Esophagus muscularis mucosa (tissue), 4 donors: Measurements from ENCODE around the gene PAX5. TPM values are rescaled to one million over a fixed set of nuclear protein-coding genes. Genes with fewer than 3 reads are reported as not detected.

Experiments
- DNase-seq: peaks from one replicate; pipeline ENCODE4 v3.0.0-alpha.2; 2017; ENCODE audit errors: extremely low spot score
- H3K27ac ChIP-seq, 4 donors: fragments of 200-600 bp; sonication (generic); replicated peaks in 1 of 4; 1 replicate in 3 of 4; 2 replicates in 1 of 4; pipeline ENCODE4 v1.5.1; 2016 to 2019; ENCODE audit warnings: mild to moderate bottlenecking in 1 of 4
- H3K27me3 ChIP-seq, 4 donors: fragments of 200-600 bp; sonication (generic); one replicate each; pipeline versions ENCODE4 v1.5.1 to v1.6.0; 2016 to 2019
- H3K36me3 ChIP-seq, 4 donors: fragments of 200-600 bp; sonication (generic); one replicate each; pipeline ENCODE4 v1.5.1; 2016 to 2019
- H3K4me1 ChIP-seq, 4 donors: fragments of 200-600 bp; sonication (generic); one replicate each; pipeline ENCODE4 v1.5.1; 2016 to 2019
- H3K4me3 ChIP-seq, 4 donors: fragments of 200-600 bp; sonication (generic); 1 replicate in 2 of 4; 2 replicates in 2 of 4; pipeline ENCODE4 v1.5.1; 2016 to 2019; ENCODE audit warnings: mild to moderate bottlenecking in 4 of 4, moderate library complexity in 1 of 4
- H3K9me3 ChIP-seq, 4 donors: fragments of 200-600 bp; sonication (generic); 1 replicate in 3 of 4; 2 replicates in 1 of 4; pipeline ENCODE4 v1.5.1; 2016 to 2019
- EP300 ChIP-seq: sonication (generic); formaldehyde crosslinking; IDR thresholded peaks from one replicate; pipeline ENCODE4 v1.6.1; 2017; ENCODE audit warnings: antibody characterized with exemption
- POLR2A ChIP-seq: fragments of 450-650 bp; IDR thresholded peaks from one replicate; pipeline ENCODE4 v1.6.1; 2017; ENCODE audit warnings: antibody characterized with exemption, moderate library complexity, mild to moderate bottlenecking, low read depth
- POLR2AphosphoS5 ChIP-seq, 2 donors: sonication (generic); formaldehyde crosslinking; IDR thresholded peaks; one replicate each; pipeline ENCODE4 v1.6.1; 2017; ENCODE audit warnings: antibody characterized with exemption in 2 of 2
- WGBS: methylation state at CpG from one replicate; pipeline ENCODE4 v1.1.5; 2018; 5-methylcytosine and 5-hydroxymethylcytosine counted together
- intact Hi-C: fragments of 100-400 bp; cut with DNase I; formaldehyde crosslinking; loops from one replicate; pipeline ENCODE4 v1.15.1; 2023
- total RNA-seq, 4 donors: library from RNA; depleted of rRNA; stranded (reverse); fragments of >200 nt; gene quantifications; one replicate each; pipeline versions ENCODE4 v1.1.0 to v1.2.1, GENCODE V29; 2016
- TF ChIP-seq, protein P1 (sequence below), 3 experiments: fragments of 200-600 bp in 2 of 3; fragments of 450-650 bp in 1 of 3; sonication (generic) in 2 of 3; IDR thresholded peaks; one replicate each; pipeline ENCODE4 v1.5.1; 2017 to 2019; ENCODE audit warnings: antibody characterized with exemption in 3 of 3, mild to moderate bottlenecking in 2 of 3, moderate library complexity in 1 of 3

The PAX5 gene
- total RNA-seq, 4 donors from 2014 or later: 0.17 TPM; not detected in 3

DNA sequence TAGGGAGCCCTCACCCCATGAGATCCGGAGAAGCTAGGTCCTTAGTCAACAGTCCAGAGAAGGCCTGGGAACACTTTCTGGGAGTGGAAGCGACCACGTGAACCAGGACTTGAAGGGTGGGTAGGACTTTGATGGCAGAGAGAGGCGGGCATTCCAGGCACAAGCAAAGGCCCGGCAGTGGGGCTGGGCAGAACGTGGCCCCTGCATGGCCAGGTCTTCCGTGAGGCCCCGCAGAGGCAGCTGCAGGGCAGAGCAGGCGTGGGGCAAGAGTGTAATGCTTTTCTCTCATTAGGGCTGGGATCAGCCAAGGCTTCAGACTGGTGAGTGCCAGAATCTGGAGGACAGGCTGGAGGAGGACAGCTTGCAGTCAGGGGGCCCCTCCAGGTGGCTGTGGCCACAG lies 184.1 kb downstream of the PAX5 start:
- no peaks in the 10 kb centered on the region for H3K36me3 ChIP-seq
- H3K4me3 ChIP-seq: no peak overlapping the region
- 79% methylated on average over 8 of the region's 9 CpGs for WGBS
- no peaks in the 10 kb centered on the region for H3K9me3 ChIP-seq
- TF ChIP-seq POLR2AphosphoS5 (IDR thresholded peaks at IDR 0.05) (no peak), POLR2A (no peak), EP300 (no peak)
- TF ChIP-seq, protein P1, sequence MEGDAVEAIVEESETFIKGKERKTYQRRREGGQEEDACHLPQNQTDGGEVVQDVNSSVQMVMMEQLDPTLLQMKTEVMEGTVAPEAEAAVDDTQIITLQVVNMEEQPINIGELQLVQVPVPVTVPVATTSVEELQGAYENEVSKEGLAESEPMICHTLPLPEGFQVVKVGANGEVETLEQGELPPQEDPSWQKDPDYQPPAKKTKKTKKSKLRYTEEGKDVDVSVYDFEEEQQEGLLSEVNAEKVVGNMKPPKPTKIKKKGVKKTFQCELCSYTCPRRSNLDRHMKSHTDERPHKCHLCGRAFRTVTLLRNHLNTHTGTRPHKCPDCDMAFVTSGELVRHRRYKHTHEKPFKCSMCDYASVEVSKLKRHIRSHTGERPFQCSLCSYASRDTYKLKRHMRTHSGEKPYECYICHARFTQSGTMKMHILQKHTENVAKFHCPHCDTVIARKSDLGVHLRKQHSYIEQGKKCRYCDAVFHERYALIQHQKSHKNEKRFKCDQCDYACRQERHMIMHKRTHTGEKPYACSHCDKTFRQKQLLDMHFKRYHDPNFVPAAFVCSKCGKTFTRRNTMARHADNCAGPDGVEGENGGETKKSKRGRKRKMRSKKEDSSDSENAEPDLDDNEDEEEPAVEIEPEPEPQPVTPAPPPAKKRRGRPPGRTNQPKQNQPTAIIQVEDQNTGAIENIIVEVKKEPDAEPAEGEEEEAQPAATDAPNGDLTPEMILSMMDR (IDR thresholded peaks at IDR 0.05): no peak
- no peak for DNase-seq
- peaks cover 0 to 64% (median 0%) of the 10 kb centered on the region in 4 donors for H3K27me3 ChIP-seq
- H3K4me1 ChIP-seq: no peaks in the 10 kb centered on the region
- H3K27ac ChIP-seq: no peak overlapping the region
- intact Hi-C loops: no loop called here

DNA sequence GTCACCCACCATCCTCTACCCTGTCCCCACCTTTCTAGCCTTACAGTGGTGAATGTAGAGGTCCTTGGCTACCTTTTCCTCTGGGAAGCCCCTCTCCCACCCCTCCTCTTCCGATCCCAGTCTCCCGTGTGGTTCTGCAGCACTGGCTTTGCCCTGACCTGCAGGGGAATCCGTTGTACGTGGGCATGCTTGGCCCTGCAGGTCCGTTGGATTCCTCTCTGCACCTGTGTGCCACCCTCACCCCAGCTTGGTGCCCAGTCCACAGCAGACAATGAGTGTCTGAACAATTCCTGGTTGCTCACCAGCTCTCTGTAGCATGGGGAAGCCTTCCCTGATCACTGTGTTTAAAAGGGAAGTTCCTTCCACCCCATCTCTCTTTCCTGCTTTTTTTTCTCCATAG lies 185.1 kb downstream of the PAX5 start:
- Histone ChIP-seq H3K27me3 (peaks cover 0 to 59% (median 0%) of the 10 kb centered on the region in 4 donors), H3K4me3 (no peak overlapping the region), H3K9me3 (no peaks in the 10 kb centered on the region), H3K36me3 (no peaks in the 10 kb centered on the region), H3K27ac (no peak overlapping the region), H3K4me1 (no peaks in the 10 kb centered on the region)
- WGBS: 84% methylated on average over 5 of the region's 5 CpGs
- no peak for DNase-seq
- intact Hi-C loops: no loop called here
- TF ChIP-seq, protein P1 (IDR thresholded peaks at IDR 0.05): no peak
- TF ChIP-seq POLR2AphosphoS5 (IDR thresholded peaks at IDR 0.05) (no peak), EP300 (no peak), POLR2A (no peak)

GRCh38 chr9:36847781-36848673 lies 186.0 kb downstream of the PAX5 start:
- no peak for TF ChIP-seq POLR2A
- no peak for TF ChIP-seq EP300
- TF ChIP-seq POLR2AphosphoS5 (IDR thresholded peaks at IDR 0.05): no peak
- TF ChIP-seq, protein P1 (IDR thresholded peaks at IDR 0.05): no peak

GRCh38 chr9:36846621-36847020 lies 187.4 kb downstream of the PAX5 start:
- Histone ChIP-seq H3K9me3 (no peaks in the 10 kb centered on the region), H3K27me3 (peaks cover 0 to 62% (median 0%) of the 10 kb centered on the region in 4 donors), H3K4me1 (no peaks in the 10 kb centered on the region), H3K36me3 (no peaks in the 10 kb centered on the region), H3K27ac (no peak overlapping the region), H3K4me3 (no peak overlapping the region)
- intact Hi-C loops: no loop called here
- TF ChIP-seq POLR2AphosphoS5 (IDR thresholded peaks at IDR 0.05) (no peak), EP300 (no peak), POLR2A (no peak)
- TF ChIP-seq, protein P1 (IDR thresholded peaks at IDR 0.05): no peak
- DNase-seq: no peak
- WGBS: 93% methylated on average over 8 of the region's 8 CpGs

More at GRCh38 chr9:36847781-36848673, 186.0 kb downstream of the PAX5 start:
- Histone ChIP-seq H3K27ac (no peak overlapping the region), H3K27me3 (peaks cover 0 to 59% (median 0%) of the 10 kb centered on the region in 4 donors), H3K9me3 (no peaks in the 10 kb centered on the region), H3K4me1 (no peaks in the 10 kb centered on the region), H3K4me3 (no peak overlapping the region), H3K36me3 (no peaks in the 10 kb centered on the region)
- DNase-seq: no peak
- WGBS: 46% methylated on average over 8 of the region's 22 CpGs
- intact Hi-C loops: no loop called here
